HUDEP-2 (cell line): ENCODE results near the gene ACOT2.
"Not testable (repeated sequence)": the region's sequence is repeated elsewhere in the genome, so short reads cannot be mapped to it uniquely, and the experiment has no call there.

Experiments used
- DNase-seq, 76 experiments: peaks; one replicate each; lab custom pipeline; 2025; ENCODE audit not compliant: unreplicated experiment in 76 of 76; lab: John Stamatoyannopoulos, UW

Gene ACOT2, protein sequence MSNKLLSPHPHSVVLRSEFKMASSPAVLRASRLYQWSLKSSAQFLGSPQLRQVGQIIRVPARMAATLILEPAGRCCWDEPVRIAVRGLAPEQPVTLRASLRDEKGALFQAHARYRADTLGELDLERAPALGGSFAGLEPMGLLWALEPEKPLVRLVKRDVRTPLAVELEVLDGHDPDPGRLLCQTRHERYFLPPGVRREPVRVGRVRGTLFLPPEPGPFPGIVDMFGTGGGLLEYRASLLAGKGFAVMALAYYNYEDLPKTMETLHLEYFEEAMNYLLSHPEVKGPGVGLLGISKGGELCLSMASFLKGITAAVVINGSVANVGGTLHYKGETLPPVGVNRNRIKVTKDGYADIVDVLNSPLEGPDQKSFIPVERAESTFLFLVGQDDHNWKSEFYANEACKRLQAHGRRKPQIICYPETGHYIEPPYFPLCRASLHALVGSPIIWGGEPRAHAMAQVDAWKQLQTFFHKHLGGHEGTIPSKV

DNA sequence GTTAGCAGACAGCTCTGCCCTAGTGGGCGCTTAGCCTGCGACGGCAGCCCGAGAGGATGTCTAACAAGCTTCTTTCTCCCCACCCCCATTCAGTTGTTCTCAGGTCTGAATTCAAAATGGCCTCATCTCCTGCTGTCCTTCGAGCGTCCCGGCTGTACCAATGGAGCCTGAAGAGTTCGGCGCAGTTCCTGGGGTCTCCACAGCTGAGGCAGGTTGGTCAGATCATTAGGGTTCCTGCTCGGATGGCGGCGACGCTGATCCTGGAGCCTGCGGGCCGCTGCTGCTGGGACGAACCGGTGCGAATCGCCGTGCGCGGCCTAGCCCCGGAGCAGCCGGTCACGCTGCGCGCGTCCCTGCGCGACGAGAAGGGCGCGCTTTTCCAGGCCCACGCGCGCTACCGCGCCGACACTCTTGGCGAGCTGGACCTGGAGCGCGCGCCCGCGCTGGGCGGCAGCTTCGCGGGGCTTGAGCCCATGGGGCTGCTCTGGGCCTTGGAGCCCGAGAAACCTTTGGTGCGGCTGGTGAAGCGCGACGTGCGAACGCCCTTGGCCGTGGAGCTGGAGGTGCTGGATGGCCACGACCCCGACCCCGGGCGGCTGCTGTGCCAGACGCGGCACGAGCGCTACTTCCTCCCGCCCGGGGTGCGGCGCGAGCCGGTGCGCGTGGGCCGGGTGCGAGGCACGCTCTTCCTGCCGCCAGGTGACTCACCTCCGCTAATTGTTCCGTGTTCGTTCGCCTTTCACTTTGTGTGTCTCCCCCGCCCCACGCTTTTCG is at the start of gene ACOT2:
Gene ACOT2, plus strand, starts transcription at position 29 of the 774 bp plus-strand sequence. Its CDS starts 28 bp downstream, at position 57.
- peak in 74 of 76 experiments; percentile 13 to 81 (median 58) for DNase-seq

DNA sequence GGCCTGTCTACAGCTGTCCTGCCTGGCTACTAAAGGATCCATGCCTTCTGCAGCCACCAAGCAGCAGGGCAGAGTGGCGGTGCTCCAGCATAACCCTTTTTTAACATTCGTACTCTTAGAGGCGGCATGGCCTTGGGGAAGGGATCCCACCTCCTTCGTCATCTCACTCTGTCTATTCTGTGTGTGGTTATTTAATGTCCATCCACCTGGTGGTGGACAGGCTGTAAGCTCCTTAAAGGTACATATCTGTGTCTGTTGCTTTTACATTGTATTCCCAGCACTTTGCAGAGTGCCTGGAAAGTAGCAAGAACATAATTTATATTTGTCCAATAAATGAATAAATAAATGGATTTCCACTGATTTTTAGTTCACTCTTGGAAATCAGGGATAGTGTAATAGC is 47.8 kb upstream of the ACOT2 start:
- DNase-seq = no peak

DNA sequence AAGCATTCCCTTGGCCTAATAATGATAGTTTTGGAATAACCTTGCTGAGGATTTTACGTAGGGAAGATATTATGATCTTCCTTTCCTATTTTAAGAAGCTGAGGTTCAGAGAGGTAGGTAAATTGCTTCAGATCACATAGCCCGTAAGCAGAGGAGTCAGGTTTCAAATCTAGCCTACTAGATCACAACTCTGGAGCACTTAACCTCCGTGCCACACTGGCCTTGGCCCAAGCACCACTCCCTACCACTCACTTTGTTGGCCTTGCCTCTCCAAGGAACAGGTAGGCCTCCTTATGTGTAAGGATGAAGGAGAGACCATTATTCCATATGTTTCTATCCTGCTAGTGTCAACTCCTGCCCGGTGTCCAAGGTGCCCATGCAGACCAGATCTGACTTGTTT is 44.5 kb upstream of the ACOT2 start:
- DNase-seq = no peak

DNA sequence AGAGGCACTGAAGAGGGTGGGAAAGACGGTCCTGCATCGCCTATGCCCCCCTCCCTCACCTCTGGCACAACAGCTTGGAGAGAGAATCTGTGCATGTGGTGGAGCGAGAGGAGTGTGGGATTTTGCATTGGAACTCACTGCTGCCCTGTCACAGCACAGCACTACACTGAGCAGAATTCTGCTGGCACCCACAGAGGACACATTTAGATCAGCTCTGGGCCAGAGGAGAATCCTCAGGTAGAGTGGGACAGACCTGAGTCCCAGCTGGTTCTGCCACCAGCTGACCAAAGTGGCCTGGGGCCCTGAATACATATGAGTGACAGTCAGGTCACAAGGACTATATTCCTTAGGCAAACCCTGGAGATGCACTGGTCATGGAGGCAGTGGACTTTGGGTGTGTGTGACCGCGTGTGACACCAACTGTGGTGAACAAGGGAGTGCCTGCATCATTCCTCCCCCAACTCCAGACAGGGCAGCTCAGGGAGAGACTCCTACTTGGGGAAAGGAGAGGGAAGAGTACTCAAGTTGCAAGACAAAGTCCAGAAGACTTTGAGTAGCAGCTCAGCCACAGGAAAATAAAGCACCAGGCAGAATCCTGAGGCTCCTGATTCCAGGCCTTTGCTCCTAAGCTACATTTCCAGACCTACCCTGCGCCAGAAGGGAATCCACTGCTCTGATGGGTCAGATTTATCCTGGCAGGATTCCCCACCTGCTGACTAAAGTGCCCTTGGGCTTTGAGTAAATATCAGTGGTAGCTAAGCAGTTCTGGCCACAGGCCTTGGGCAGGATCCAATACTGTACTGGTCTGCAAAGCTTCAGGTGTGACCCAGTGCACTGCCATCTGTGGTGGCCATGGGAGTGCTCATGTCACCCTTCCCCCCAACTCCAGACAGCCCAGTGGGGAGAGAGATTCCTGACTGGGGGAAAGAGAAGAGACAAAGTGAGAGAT is 42.7 kb upstream of the ACOT2 start:
- DNase-seq = no peak

DNA sequence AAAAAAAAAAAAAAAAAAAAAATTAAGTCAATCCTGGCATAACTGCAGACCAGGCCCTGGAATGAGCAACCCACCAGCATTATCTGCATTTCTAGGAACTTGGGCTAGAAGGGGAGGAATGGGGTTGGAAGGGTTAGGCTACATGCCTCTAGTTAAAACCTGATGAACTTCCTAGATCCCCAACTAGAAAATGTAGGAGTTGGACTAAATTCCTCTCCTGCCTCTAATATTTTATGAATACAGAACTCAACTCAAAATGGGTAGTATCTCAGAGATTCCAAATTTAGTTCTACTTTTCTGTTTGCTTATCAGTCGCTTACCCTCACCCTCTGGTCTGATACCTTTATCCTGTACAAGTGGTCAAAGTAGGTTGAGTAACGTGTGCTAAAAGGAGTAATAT is 39.7 kb upstream of the ACOT2 start:
- DNase-seq = not testable (repeated sequence)

DNA sequence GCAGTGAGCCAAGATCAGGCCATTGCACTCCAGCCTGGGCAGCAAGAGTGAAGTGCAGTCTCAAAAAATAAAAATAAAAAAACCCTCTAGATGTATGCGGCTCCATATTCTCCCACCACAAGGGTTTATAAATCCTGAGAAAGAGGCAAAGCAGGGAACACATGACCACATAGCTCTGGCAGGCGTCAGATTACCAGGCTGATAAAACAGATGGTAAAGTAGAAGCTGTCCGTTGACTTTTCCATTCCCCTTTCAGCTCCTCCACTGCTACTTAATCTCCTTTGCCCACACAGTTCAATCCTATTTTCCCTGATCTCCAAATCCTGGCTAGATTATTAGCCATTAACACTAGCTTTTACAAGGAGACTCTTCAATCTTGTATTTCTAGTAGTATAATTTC is 37.0 kb upstream of the ACOT2 start:
- not testable (repeated sequence) for DNase-seq

DNA sequence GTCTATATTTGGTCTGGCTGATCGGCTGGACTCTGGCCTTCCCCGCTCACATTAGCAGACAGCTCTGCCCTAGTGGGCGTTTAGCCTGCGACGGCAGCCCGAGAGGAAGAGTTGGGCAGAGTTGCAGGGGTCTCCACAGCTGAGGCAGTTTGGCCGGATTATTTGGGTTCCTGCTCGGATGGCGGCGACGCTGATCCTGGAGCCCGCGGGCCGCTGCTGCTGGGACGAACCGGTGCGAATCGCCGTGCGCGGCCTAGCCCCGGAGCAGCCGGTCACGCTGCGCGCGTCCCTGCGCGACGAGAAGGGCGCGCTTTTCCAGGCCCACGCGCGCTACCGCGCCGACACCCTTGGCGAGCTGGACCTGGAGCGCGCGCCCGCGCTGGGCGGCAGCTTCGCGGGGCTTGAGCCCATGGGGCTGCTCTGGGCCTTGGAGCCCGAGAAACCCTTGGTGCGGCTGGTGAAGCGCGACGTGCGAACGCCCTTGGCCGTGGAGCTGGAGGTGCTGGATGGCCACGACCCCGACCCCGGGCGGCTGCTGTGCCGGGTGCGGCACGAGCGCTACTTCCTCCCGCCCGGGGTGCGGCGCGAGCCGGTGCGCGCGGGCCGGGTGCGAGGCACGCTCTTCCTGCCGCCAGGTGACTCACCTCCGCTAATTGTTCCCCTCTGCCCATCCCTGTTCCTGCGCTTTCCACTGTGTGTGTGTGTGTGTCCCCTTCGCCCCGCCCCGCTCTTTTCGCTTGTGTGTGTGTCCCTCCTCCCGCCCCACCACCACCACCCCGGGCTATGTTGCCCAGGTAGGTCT is 31.6 kb upstream of the ACOT2 start:
- DNase-seq = not testable (repeated sequence)

DNA sequence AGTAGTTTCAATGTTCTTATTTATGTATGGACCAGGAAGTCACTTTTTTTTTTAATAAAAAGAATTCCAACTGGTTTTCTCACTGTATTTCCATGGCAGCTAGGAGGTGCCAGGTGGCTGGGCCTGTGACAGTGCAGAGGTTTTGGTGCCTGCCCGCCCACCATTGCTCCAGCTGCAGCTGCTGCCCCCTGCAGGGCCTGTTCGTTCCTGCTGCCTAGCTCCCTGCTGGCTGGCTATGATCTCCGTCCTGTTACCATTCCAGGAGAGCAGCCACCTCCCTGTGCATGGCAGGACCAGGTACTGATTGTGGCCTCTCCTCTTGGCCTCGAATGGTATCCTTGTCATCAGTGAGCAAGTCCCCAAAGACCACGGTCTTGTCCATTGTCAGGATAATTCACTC is 30.0 kb upstream of the ACOT2 start:
- DNase-seq = peak in 20 of 76 experiments; percentile 3 to 40 (median 18)

DNA sequence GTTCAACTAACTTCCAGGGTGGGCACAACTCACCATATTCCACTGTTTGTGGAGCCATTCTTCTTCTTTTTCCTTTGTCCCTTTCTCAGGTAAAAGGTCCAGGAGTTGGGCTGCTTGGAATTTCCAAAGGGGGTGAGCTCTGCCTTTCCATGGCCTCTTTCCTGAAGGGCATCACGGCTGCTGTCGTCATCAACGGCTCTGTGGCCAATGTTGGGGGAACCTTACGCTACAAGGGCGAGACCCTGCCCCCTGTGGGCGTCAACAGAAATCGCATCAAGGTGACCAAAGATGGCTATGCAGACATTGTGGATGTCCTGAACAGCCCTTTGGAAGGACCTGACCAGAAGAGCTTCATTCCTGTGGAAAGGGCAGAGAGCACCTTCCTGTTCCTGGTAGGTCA is 26.1 kb upstream of the ACOT2 start:
- not testable (repeated sequence) for DNase-seq

DNA sequence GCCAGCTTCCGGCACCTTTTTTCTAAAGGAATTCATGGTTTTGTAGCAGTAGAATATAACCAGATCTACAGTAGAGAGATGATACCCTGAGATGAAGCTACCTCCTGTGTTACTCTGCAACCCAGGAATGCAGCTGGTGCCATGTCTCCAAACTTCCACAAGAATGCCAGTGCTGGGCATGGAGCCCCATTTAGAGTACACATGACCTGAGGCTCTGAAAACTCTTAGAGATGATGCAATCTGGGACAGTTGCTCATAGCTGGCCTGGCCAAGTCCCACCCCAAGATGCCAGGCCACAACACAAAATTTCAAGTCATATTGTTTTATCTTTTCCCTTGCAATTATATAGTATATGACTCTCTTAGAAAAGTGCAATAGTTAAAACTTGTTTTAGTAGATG is 23.7 kb upstream of the ACOT2 start:
- DNase-seq = not testable (repeated sequence)

DNA sequence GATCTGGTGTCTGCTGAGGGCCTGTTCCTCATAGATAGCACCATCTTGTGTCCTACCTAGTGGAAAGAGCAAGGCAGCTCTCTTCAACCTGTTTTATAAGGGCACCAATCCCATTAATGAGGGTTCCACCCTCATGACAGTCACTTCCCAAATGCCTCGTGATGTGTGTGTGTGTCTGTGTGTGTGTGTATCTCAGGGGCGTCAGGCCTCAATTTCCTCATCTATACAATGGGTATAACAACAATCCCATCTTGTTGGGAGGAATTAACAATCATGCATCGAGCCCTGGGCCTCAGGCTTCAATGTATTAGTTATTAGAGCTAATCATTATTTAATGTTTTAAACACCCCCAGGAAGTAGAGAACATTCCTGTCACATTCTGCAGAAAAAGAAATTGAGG is 19.9 kb upstream of the ACOT2 start:
- not testable (repeated sequence) for DNase-seq

DNA sequence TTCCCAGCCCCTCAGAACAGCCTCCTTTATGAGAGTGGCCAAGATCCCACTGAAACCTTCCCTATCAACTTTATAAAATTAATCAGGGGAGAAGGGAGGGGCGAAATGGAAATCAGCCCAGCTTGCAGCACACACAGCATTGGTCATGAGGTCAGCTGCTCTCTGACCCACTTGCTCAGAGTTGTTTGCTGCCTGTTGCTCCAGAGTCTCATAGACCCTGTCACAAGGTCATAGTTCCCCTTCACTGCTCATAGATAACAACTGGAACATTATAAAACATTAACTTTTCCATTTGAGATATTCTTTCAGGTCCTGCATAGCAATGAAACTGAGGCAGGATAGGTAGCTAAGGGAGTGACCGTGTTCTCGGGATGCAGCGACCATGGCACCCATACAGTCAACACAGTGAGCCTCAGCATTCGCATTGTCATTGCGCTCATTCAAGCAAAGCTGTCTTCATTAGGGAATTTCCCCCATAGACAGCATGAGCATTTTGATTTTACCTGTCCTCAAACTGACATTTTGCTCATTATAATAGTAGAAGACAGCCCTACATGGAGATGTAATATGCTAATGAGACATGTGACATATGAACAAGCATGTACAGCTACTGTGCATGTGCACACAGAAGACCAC is 19.0 kb upstream of the ACOT2 start:
- DNase-seq = not testable (repeated sequence)

DNA sequence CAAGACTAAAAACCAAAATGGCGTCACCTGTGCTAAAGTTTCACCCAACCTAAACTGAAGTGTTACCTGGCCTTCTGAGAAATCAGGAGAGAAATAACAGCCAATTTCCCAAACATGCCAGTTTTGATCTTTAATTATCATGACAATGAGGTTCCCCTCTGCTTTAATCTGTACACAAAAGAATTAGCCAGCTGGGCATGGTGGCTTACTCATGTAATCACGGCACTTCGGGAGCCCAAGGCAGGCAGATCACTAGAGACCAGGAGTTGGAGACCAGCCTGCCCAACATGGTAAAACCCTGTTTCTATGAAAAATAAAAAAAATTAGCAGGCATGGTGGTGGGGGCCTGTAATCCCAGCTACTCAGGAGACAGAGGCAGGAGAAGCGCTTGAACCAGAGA is 15.2 kb upstream of the ACOT2 start:
- DNase-seq = no peak

DNA sequence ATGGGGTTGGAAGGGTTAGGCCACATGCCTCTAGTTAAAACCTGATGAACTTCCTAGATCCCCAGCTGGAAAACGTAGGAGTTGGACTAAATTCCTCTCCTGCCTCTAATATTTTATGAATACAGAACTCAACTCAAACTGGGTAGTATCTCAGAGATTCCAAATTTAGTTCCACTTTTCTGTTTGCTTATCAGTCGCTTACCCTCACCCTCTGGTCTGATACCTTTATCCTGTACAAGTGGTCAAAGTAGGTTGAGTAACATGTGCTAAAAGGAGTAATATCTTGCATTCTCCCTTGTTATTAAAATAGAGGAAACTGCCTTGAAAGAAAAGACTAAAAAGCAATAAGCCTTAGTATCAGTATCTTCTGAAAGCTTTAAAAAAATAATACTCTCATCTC is 11.8 kb upstream of the ACOT2 start:
- not testable (repeated sequence) for DNase-seq

DNA sequence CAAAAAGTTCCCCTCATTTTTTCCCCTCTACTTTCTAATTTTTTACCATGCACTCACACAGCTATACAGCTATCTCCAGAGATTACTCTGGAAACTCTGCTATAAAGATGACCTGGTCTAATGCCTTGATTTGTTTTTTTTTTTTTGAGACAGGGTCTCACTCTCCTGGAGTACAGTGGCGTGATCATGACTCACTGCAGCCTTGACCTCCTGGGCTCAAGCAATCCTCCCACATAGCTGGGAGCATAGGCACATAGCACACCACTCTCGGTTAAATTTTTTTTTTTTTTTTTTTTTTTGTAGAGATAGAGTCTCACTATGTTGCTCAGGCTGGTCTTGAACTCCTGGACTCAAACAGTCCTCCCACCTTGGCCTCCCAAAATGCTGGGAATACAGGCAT is 10.8 kb upstream of the ACOT2 start:
- not testable (repeated sequence) for DNase-seq

DNA sequence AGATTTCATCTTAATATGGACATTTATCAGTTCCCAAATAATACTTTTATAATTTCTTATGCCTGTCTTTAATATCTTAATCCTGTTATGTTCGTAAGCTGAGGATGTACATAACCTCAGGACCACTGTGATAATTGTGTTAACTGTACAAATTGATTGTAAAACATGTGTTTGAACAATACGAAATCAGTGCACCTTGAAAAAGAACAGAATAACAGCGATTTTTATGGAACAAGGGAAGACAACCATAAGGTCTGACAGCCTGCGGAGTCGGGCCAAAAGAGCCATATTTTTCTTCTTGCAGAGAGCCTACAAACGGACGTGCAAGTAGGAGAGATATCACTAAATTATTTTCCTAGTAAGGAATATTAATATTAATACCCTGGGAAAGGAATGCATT is 6.8 kb upstream of the ACOT2 start:
- DNase-seq = not testable (repeated sequence)

DNA sequence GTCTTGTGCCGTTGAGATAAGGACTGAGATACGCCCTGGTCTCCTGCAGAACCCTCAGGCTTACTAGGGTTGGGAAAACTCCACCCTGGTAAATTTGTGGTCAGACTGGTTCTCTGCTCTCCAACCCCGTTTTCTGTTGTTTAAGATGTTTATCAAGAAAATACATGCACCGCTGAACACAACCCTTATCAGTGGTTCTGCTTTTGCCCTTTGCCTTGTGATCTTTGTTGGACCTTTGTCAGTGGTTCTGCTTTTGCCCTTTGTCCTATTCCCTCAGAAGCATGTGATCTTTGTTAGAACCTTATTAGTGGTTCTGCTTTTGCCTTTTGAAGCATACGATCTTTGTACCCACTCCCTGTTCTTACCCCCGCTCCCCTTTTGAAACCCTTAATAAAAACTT is 6.3 kb upstream of the ACOT2 start:
- DNase-seq = peak in 27 of 76 experiments; percentile 2 to 80 (median 45)

DNA sequence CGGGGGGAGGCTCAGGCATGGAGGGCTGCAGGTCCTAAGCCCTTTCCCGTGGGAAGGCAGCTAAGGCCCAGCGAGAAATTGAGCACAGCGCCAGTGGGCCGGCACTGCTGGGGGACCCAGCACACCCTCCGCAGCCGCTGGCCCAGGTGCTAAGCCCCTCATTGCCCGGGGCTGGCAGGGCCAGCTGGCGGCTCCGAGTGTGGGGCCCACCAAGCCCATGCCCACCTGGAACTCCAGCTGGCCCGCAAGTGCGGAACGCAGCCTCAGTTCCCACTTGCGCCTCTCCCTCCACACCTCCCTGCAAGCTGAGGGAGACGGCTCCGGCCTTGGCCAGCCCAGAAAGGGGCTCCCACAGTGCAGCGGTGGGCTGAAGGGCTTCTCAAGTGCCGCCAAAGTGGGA is 2.6 kb upstream of the ACOT2 start:
- not testable (repeated sequence) for DNase-seq

DNA sequence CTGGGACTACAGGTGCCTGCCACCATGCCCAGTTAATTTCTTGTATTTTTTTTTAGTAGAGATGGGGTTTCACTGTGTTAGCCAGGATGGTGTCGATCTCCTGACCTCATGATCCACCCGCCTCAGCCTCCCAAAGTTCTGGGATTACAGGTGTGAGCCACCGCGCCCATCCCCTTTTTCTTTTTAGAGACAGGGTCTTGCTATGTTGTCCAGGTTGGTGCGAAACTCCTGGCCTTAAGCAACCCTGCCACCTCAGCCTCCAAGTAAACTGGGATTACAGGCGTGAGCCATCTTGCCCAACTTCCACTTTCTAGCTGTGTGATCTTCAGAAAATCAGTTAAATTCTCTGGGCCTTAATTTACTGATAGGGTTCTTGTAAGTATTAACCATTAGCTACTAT is 2.1 kb upstream of the ACOT2 start:
- not testable (repeated sequence) for DNase-seq
